CD14-positive monocyte (primary cell): ENCODE results near the gene SPTBN1. TPM values are rescaled to one million over a fixed set of nuclear protein-coding genes. Genes with fewer than 3 reads are reported as not detected.

Experiments used
- DNase-seq, 3 donors: peaks; one replicate each; pipeline ENCODE4 v3.0.0-alpha.2; 2011 to 2022
- H2AFZ ChIP-seq: 2 replicates; pipeline ENCODE4 v1.6.0; 2012; ENCODE audit warnings: mild to moderate bottlenecking, low read depth, low read length, inconsistent platforms; ENCODE audit not compliant: insufficient read depth, poor library complexity, severe bottlenecking
- H3K27ac ChIP-seq, 2 donors: 1 replicate in 1 of 2; 2 replicates in 1 of 2; pipeline ENCODE4 v1.5.1; 2012 to 2013; ENCODE audit warnings: low read length in 2 of 2, control low read depth in 1 of 2, inconsistent platforms in 1 of 2, low read depth in 1 of 2, mild to moderate bottlenecking in 1 of 2
- H3K27me3 ChIP-seq, 2 donors: one replicate each; pipeline versions ENCODE4 v1.6.0 to v1.6.1; 2011 to 2013; ENCODE audit warnings: low read length in 2 of 2; ENCODE audit not compliant: control insufficient read depth in 2 of 2, insufficient read depth in 2 of 2
- H3K36me3 ChIP-seq, 2 donors: replicated peaks in 1 of 2; 1 replicate in 1 of 2; 2 replicates in 1 of 2; pipeline versions ENCODE4 v1.5.1 to v1.6.1; 2012 to 2013; ENCODE audit warnings: low read length in 2 of 2, control low read depth in 1 of 2, inconsistent platforms in 1 of 2, mild to moderate bottlenecking in 1 of 2; ENCODE audit not compliant: insufficient read depth in 2 of 2, control insufficient read depth in 1 of 2
- H3K4me1 ChIP-seq, 2 donors: 1 replicate in 1 of 2; 2 replicates in 1 of 2; pipeline versions ENCODE4 v1.5.1 to v1.6.1; 2012 to 2013; ENCODE audit warnings: low read length in 2 of 2, control low read depth in 1 of 2, inconsistent platforms in 1 of 2, mild to moderate bottlenecking in 1 of 2, moderate library complexity in 1 of 2; ENCODE audit not compliant: insufficient read depth in 2 of 2, control insufficient read depth in 1 of 2
- H3K4me2 ChIP-seq: replicated peaks from 2 replicates; pipeline ENCODE3; 2012; ENCODE audit warnings: low read length, moderate library complexity, mild to moderate bottlenecking; ENCODE audit not compliant: poor library complexity, severe bottlenecking; ENCODE audit errors: extremely low read depth
- H3K4me3 ChIP-seq, 3 experiments: fragments of 200-600 bp in 1 of 3; sonication (generic) in 1 of 3; replicated peaks in 1 of 3; 1 replicate in 2 of 3; 2 replicates in 1 of 3; pipeline ENCODE4 v1.5.1; 2011 to 2013; ENCODE audit warnings: low read length in 3 of 3, mild to moderate bottlenecking in 3 of 3, control low read depth in 2 of 3, low read depth in 2 of 3, inconsistent platforms in 1 of 3, moderate library complexity in 1 of 3
- H3K79me2 ChIP-seq: 2 replicates; pipeline ENCODE4 v1.6.0; 2012; ENCODE audit warnings: mild to moderate bottlenecking, control low read depth, inconsistent platforms, low read length, moderate library complexity; ENCODE audit not compliant: insufficient read depth
- H3K9ac ChIP-seq: 2 replicates; pipeline ENCODE4 v1.6.0; 2017; ENCODE audit warnings: low read length, mild to moderate bottlenecking; ENCODE audit not compliant: insufficient read depth, poor library complexity, severe bottlenecking
- H3K9me3 ChIP-seq, 2 donors: replicated peaks in 1 of 2; 1 replicate in 1 of 2; 2 replicates in 1 of 2; pipeline versions ENCODE4 v1.5.1 to v1.6.1; 2012 to 2013; ENCODE audit warnings: low read length in 2 of 2, control low read depth in 1 of 2; ENCODE audit not compliant: control insufficient read depth in 1 of 2, insufficient read depth in 1 of 2
- H4K20me1 ChIP-seq: 2 replicates; pipeline ENCODE4 v1.6.0; 2012; ENCODE audit warnings: mild to moderate bottlenecking, low read length, control low read depth, moderate library complexity; ENCODE audit not compliant: insufficient read depth
- H3K27ac Mint-ChIP-seq, 7 donors: one replicate each; pipeline ENCODE4 v1.8.0; 2020; ENCODE audit warnings: mild to moderate bottlenecking in 7 of 7, mixed read lengths in 7 of 7, moderate library complexity in 6 of 7, inconsistent platforms in 2 of 7
- H3K27me3 Mint-ChIP-seq, 3 donors: one replicate each; pipeline ENCODE4 v1.8.0; 2021 to 2022; ENCODE audit warnings: low read depth in 3 of 3, mild to moderate bottlenecking in 3 of 3, mixed read lengths in 3 of 3, moderate library complexity in 3 of 3, inconsistent platforms in 1 of 3
- H3K36me3 Mint-ChIP-seq, 2 donors: one replicate each; pipeline ENCODE4 v1.8.0; 2020; ENCODE audit warnings: mixed read lengths in 2 of 2, inconsistent platforms in 1 of 2, mild to moderate bottlenecking in 1 of 2
- H3K4me1 Mint-ChIP-seq: one replicate; pipeline ENCODE4 v1.8.0; 2020; ENCODE audit warnings: mild to moderate bottlenecking, mixed read lengths
- H3K4me3 Mint-ChIP-seq, 2 donors: one replicate each; pipeline ENCODE4 v1.8.0; 2020; ENCODE audit warnings: mild to moderate bottlenecking in 2 of 2, mixed read lengths in 2 of 2, moderate library complexity in 1 of 2
- H3K9me3 Mint-ChIP-seq, 7 donors: one replicate each; pipeline ENCODE4 v1.8.0; 2020 to 2022; ENCODE audit warnings: mixed read lengths in 7 of 7, mild to moderate bottlenecking in 6 of 7, moderate library complexity in 6 of 7, inconsistent platforms in 2 of 7
- CTCF ChIP-seq: fragments of 200-600 bp; IDR thresholded peaks from one replicate; pipeline ENCODE4 v1.8.0; 2022; ENCODE audit warnings: antibody characterized with exemption, mild to moderate bottlenecking
- WGBS: methylation state at CpG from one replicate; pipeline ENCODE4 v1.1.5; 2013; ENCODE audit warnings: missing lambda C conversion rate; ENCODE audit not compliant: insufficient coverage; 5-methylcytosine and 5-hydroxymethylcytosine counted together
- intact Hi-C, 2 donors: fragments of 100-400 bp; cut with micrococcal nuclease; formaldehyde crosslinking; loops; one replicate each; pipeline versions ENCODE4 v1.15.0 to v1.15.1; 2023
- polyA plus RNA-seq, 3 donors: library from polyadenylated mRNA; depleted of rRNA in 1 of 3; unstranded in 2 of 3; stranded (reverse) in 1 of 3; fragments of 300-500 nt in 2 of 3; fragments of >200 nt in 1 of 3; fragmentation: Illumina TruSeq in 2 of 3; gene quantifications; 1 replicate in 2 of 3; 2 replicates in 1 of 3; pipeline ENCODE4 v1.2.3, GENCODE V29; 2012 to 2021

The SPTBN1 gene
- polyA plus RNA-seq, 3 donors: 0.79 to 2.8 (median 1.7) TPM

GRCh38 chr2:54599326-54599710 is 143.2 kb downstream of the SPTBN1 start:
- Histone ChIP-seq H3K4me3 (no peak overlapping the region), H3K9me3 (no peaks in the 10 kb centered on the region), H3K4me1 (peaks cover 21 to 41% of the 10 kb centered on the region in 2 donors), H3K9ac (no peak overlapping the region), H4K20me1 (no peaks in the 10 kb centered on the region), H3K79me2 (peaks cover 88% of the 10 kb centered on the region), H3K27me3 (no peaks in the 10 kb centered on the region), H3K4me2 (no peak overlapping the region), H3K27ac (no peak overlapping the region), H3K36me3 (peaks cover 0 to 19% of the 10 kb centered on the region in 2 donors), H2AFZ (no peak overlapping the region)
- Mint-ChIP-seq H3K36me3 (peaks cover 24 to 25% of the 10 kb centered on the region in 2 donors), H3K4me3 (peak overlapping the region in 1 of 2 donors; percentile 25), H3K9me3 (no peaks in the 10 kb centered on the region), H3K4me1 (peaks cover 47% of the 10 kb centered on the region), H3K27me3 (peaks cover 0 to 2% (median 0%) of the 10 kb centered on the region in 3 donors), H3K27ac (no peak overlapping the region)
- 97% methylated on average over 5 of the region's 5 CpGs for WGBS
- no peak for TF ChIP-seq CTCF
- no peak for DNase-seq
- intact Hi-C loops: no loop called here

- Mint-ChIP-seq H3K36me3 (peaks cover 21 to 25% of the 10 kb centered on the region in 2 donors), H3K27ac (no peak overlapping the region), H3K4me3 (no peak overlapping the region), H3K27me3 (peaks cover 0 to 2% (median 2%) of the 10 kb centered on the region in 3 donors), H3K4me1 (peaks cover 53% of the 10 kb centered on the region), H3K9me3 (no peaks in the 10 kb centered on the region)
- DNase-seq: no peak
- Histone ChIP-seq H3K9ac (no peak overlapping the region), H2AFZ (no peak overlapping the region), H3K4me1 (peaks cover 27 to 47% of the 10 kb centered on the region in 2 donors), H3K27me3 (no peaks in the 10 kb centered on the region), H3K27ac (no peak overlapping the region), H3K4me2 (no peak overlapping the region), H3K4me3 (no peak overlapping the region), H3K36me3 (peaks cover 0 to 19% of the 10 kb centered on the region in 2 donors), H4K20me1 (no peaks in the 10 kb centered on the region), H3K79me2 (peaks cover 89% of the 10 kb centered on the region), H3K9me3 (no peaks in the 10 kb centered on the region)
- TF ChIP-seq CTCF: no peak
- 77% methylated on average over 3 of the region's 4 CpGs for WGBS
- intact Hi-C loops: no loop called here
Observed at GRCh38 chr2:54599914-54600313, 143.8 kb downstream of the SPTBN1 start.
